HepG2 (cell line): ENCODE measurements around the gene SOST. TPM values are rescaled to one million over a fixed set of nuclear protein-coding genes. Genes with fewer than 3 reads are reported as not detected.

ENCODE experiments used
- AFF4 ChIP-seq: sonication (generic); formaldehyde crosslinking; IDR thresholded peaks from 2 replicates; pipeline ENCODE4 v1.4.0; 2020; ENCODE audit warnings: missing genetic modification reagents
- ATF7 ChIP-seq, 2 experiments: fragments of 450-650 bp in 1 of 2; sonication (generic) in 1 of 2; formaldehyde crosslinking in 1 of 2; IDR thresholded peaks; 2 replicates each; pipeline versions ENCODE4 v1.4.0 to v1.6.1; 2016 to 2020; ENCODE audit warnings: antibody characterized with exemption in 1 of 2, mild to moderate bottlenecking in 1 of 2, missing genetic modification reagents in 1 of 2
- EP300 ChIP-seq, 3 experiments: sonication (generic) in 1 of 3; formaldehyde crosslinking in 1 of 3; IDR thresholded peaks; 2 replicates each; pipeline versions ENCODE4 v1.5.1 to v1.6.1; 2011 to 2020; ENCODE audit warnings: low read depth in 2 of 3, low read length in 2 of 3, borderline replicate concordance in 1 of 3, improper control_type of control experiment in 1 of 3, mild to moderate bottlenecking in 1 of 3, missing genetic modification reagents in 1 of 3, moderate library complexity in 1 of 3
- FOXA3 ChIP-seq: IDR thresholded peaks from 2 replicates; pipeline ENCODE4 v1.6.1; 2016; ENCODE audit warnings: missing genetic modification reagents, missing compliant biosample characterization
- NCOA1 ChIP-seq: sonication (generic); formaldehyde crosslinking; IDR thresholded peaks from 2 replicates; pipeline ENCODE4 v1.9.0; 2021; ENCODE audit warnings: missing genetic modification reagents
- NFAT5 ChIP-seq: sonication (generic); formaldehyde crosslinking; IDR thresholded peaks from 2 replicates; pipeline ENCODE4 v1.4.0; 2020; ENCODE audit warnings: missing genetic modification reagents
- POLR2A ChIP-seq, 2 experiments: IDR thresholded peaks; 2 replicates each; pipeline ENCODE4 v1.6.1; 2011; ENCODE audit warnings: low read depth in 2 of 2, low read length in 2 of 2, mild to moderate bottlenecking in 1 of 2, moderate library complexity in 1 of 2; ENCODE audit not compliant: insufficient read depth in 1 of 2
- PRPF4 ChIP-seq: fragments of 200-400 bp; formaldehyde crosslinking; IDR thresholded peaks from 2 replicates; pipeline ENCODE4 v1.6.1; 2016; ENCODE audit warnings: low read length, low read depth; ENCODE audit not compliant: poor library complexity, severe bottlenecking
- TBX2 ChIP-seq: sonication (generic); formaldehyde crosslinking; IDR thresholded peaks from 2 replicates; pipeline ENCODE4 v1.5.0; 2020; ENCODE audit warnings: missing genetic modification reagents, mild to moderate bottlenecking, borderline replicate concordance
- ZBTB25 ChIP-seq: IDR thresholded peaks from 2 replicates; pipeline ENCODE4 v1.6.1; 2018; ENCODE audit warnings: missing genetic modification reagents
- ZFP41 ChIP-seq: sonication (generic); formaldehyde crosslinking; IDR thresholded peaks from 2 replicates; pipeline ENCODE4 v1.4.0; 2020; ENCODE audit warnings: mild to moderate bottlenecking, missing genetic modification reagents, borderline replicate concordance
- ZNF180 ChIP-seq: sonication (generic); formaldehyde crosslinking; IDR thresholded peaks from 2 replicates; pipeline ENCODE4 v1.4.0; 2020; ENCODE audit warnings: low read depth, missing genetic modification reagents, borderline replicate concordance
- ZNF546 ChIP-seq: sonication (generic); formaldehyde crosslinking; conservative IDR thresholded peaks from 2 replicates; pipeline ENCODE4 v1.8.1; 2023; ENCODE audit warnings: mild to moderate bottlenecking, missing genetic modification reagents
- ZNF607 ChIP-seq: sonication (generic); formaldehyde crosslinking; IDR thresholded peaks from 2 replicates; pipeline ENCODE4 v1.5.1; 2020; ENCODE audit warnings: missing genetic modification reagents, mild to moderate bottlenecking, borderline replicate concordance
- ZNF800 ChIP-seq: sonication (generic); formaldehyde crosslinking; IDR thresholded peaks from 2 replicates; pipeline ENCODE4 v1.4.0; 2020; ENCODE audit warnings: missing genetic modification reagents
- ZSCAN31 ChIP-seq: sonication (generic); formaldehyde crosslinking; IDR thresholded peaks from 2 replicates; pipeline ENCODE4 v1.5.0; 2020; ENCODE audit warnings: low read depth, mild to moderate bottlenecking, missing genetic modification reagents
- polyA plus RNA-seq, 8 experiments: library from polyadenylated mRNA; depleted of rRNA in 3 of 8; stranded (reverse) in 7 of 8; unstranded in 1 of 8; fragments of >200 nt; fragmentation: Illumina TruSeq in 4 of 8; extraction: Trizol in 4 of 8; gene quantifications; 2 replicates each; pipeline versions ENCODE4 v1.2.1 to v1.2.3, GENCODE V29; 2011 to 2016; ENCODE audit warnings: low read depth in 4 of 8, missing spikeins in 1 of 8, mixed read lengths in 1 of 8; ENCODE audit not compliant: insufficient read depth in 1 of 8
- total RNA-seq, 5 experiments: library from RNA; depleted of rRNA; stranded (reverse); fragments of >200 nt; fragmentation: Illumina TruSeq; extraction: Trizol; gene quantifications; 2 replicates each; pipeline ENCODE4 v1.2.3, GENCODE V29; 2016; ENCODE audit warnings: low read depth in 1 of 5

SOST gene
- total and polyA plus RNA-seq, 2 of the 13 experiments (the other 11 are each of a cell fraction or from before 2014, with no cell fraction given), result not detected

GRCh38 chr17:43760254-43760852, 1.8 kb upstream of the SOST start (continued):
- TF ChIP-seq NFAT5 (CRISPR knock-in tag), result no peak
- no peak for TF ChIP-seq ZNF180 (CRISPR knock-in tag)
- no peak for TF ChIP-seq AFF4 (CRISPR knock-in tag)
- TF ChIP-seq ZNF607 (CRISPR knock-in tag), result no peak
- TF ChIP-seq ZNF546 (CRISPR knock-in tag), result 0 out of 2 replicates have a peak, but pooled peaks have one; percentile 41
- TF ChIP-seq ZBTB25 (CRISPR knock-in tag), result peak; percentile 85; the same call in 1 of the 2 replicates
- TF ChIP-seq EP300 (IDR thresholded peaks at IDR 0.05; ENCODE audit: low read depth in 2 of 2, low read length in 2 of 2), result no peak
- no peak for TF ChIP-seq EP300 (CRISPR knock-in tag; IDR thresholded peaks at IDR 0.05; ENCODE audit: borderline replicate concordance)
- 0 out of 2 replicates have a peak, but pooled peaks have one; percentile 27 for TF ChIP-seq TBX2 (CRISPR knock-in tag)
- TF ChIP-seq FOXA3 (CRISPR knock-in tag), result peak; percentile 69
- TF ChIP-seq ATF7 (IDR thresholded peaks at IDR 0.05), result no peak
- no peak for TF ChIP-seq ATF7 (CRISPR knock-in tag; IDR thresholded peaks at IDR 0.05)
- no peak for TF ChIP-seq PRPF4
- TF ChIP-seq POLR2A (IDR thresholded peaks at IDR 0.05; ENCODE audit: insufficient read depth in 1 of 2, low read depth in 2 of 2, low read length in 2 of 2), result no peak
- TF ChIP-seq ZNF800, result no peak
- no peak for TF ChIP-seq NCOA1 (CRISPR knock-in tag)
- TF ChIP-seq ZFP41, result no peak
- TF ChIP-seq ZSCAN31, result no peak
